ENCODE results near the gene FILIP1L.

FILIP1L gene

DNA sequence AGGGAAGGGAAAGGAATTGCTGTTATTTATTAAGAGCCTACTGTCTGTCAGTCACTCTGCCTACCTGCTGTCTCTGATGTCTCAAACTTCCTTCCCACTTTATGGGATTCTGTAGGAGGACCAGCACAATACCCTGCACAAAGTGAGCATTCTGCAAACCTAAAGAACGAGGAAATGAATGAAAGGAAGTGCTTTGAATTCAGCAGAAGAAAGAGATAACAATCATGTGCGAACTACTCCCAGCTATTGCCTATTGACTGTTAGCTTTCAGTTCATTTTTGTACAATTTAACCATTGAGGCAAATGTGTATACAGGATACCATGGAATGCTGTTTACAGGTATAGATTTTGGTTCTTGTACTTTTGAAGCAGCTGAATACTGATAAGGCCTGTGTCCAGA lies 229.8 kb downstream of the FILIP1L start:
- DNase-seq: peak in 1 of 4 experiments; percentile 12

DNA sequence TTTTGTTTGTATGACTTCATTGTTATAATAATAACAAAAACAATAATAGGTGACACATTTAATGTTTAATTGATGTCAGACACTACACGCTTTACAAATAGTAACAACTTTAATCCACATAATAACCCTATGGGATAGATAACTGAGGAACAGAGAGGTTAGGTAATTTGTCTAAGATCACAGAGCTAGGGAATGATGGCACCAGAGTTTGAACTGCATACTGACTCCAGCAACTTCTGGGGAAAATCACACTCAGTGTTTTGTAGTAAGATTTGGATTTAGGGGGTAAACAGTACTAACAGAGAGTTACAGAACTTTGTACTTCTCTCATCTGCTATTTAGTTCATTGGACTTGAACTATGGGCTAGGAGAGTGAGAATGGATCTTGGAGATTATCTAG lies 230.6 kb downstream of the FILIP1L start:
- no peak for DNase-seq

DNA sequence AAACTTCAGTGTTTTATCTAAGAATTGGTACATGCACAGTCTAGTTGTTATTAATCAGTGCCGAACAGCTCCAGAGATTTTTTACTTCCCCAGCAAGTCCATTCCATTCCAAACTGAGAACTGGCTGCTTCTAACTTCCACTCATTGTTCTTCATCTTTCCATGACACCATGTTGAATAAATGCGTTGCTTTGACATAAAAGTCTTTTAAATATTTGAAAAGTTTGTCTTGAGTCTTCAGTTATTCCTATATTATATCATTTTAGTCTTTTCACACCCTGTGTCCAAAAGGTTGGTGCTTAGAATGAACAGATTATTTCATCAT lies 231.2 kb downstream of the FILIP1L start:
- DNase-seq: no peak

DNA sequence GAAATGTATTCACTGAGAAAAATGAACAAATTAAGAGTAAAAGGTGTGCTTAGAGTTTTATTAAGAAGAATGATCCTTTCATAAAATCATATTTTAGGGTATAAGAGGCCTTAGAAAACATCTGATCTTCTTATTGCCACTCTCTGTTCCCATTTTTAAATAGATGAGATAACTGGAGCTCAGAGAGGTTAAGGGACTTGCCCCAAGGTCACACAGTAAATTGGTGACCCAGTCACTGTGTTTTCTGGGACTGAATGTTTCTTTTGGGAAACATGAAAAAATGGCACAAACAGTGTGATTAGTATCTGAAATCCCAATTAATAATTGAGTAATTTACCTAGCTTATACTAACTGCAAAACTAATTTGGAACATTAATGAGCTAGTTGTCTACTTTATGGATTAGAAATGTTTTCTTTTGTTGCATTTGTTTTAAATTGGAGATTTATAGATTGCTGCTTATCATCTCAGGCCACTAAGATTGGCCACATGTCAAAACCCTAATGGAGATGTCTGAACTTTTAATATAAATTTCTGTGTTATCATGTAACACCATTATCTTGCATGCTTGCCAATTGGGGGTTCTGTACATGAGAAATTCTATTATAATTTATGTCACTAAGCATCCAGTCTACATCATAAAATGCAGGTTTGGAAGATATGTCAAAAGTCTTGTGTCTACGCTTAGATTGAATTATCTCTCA lies 231.7 kb downstream of the FILIP1L start:
- DNase-seq: no peak

DNA sequence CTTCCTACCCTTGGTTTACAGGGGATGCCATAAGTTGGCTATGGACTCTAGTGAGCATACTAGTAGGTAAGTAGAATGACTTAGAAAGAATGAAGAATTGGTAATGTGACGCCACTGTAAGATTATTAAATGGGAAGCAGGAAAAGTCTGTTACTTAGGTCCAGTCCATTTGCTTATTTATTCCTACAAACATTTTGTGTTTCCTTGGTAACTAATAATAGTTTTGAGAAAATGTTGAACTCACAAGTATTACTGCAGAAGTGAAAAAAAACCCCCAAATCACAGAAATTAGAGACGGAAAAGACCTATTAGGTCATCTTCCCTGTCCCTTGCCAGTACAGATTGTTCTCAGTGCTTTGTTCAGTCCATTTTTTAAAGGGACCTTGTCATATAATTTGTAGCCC lies 233.2 kb downstream of the FILIP1L start:
- peak in 2 of 4 experiments; percentile 21 to 38 for DNase-seq

DNA sequence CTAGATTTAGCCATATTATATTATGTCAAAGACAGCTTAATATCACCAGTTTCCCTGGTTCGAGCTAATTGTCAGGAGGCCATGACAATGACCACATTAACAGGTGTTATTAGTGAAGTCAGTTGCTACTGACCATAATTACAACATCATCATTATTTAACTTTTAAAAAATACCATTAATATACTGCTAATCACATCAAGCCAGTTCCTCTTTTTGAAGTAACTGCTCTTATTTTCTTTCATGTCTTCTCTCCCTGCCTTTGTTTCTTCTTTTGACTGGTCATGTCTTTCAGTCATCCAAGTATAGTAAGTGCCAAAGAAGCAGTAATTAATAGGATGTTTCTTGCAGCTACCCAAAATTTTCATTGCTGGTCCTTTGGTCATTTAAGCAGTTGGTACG lies 235.0 kb downstream of the FILIP1L start:
- DNase-seq: no peak

DNA sequence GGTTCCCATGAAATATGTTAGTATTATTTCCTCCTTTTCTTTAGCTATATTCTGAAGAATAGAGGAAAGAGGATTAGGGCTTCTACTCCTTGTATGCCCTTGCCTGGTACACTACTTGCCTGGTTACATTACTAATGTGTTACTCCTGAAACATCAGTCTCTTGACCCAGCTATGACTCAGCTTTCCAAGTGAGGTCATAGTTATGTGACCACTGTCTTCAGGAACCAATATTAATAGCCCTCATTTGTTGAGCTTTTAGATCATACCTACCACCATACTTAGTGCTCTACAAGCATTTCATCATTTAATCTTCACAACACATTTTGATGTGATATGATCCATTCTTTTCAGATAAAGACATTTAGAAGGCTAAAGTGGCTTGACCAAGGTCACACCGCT lies 236.3 kb downstream of the FILIP1L start:
- peak; percentile 47 to 79 (median 62) for DNase-seq

DNA sequence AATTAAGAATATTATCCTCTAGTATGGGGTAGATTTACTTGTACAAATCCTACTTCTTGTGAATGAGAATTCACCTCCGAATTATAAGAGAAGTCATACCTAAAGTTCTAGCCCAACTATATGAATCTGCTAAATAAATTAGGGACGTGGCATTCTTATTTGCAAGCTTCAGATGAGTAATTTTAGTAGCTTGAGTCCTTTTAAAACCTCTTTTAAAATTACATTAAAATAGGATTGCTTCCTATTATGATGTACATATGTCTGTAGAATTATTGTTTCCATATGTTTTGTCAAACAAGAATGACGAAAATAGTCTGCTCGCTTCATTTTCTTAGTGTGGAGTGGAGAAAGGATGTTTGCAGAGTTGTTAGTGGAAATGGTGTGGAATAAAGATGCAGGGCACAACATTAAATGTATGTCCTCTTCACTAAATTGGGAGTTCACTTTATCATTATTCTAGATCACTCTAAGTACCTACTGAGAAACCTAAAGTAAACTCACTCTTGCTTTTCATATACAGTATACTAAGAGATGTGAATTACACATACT lies 237.2 kb downstream of the FILIP1L start:
- DNase-seq: no peak

DNA sequence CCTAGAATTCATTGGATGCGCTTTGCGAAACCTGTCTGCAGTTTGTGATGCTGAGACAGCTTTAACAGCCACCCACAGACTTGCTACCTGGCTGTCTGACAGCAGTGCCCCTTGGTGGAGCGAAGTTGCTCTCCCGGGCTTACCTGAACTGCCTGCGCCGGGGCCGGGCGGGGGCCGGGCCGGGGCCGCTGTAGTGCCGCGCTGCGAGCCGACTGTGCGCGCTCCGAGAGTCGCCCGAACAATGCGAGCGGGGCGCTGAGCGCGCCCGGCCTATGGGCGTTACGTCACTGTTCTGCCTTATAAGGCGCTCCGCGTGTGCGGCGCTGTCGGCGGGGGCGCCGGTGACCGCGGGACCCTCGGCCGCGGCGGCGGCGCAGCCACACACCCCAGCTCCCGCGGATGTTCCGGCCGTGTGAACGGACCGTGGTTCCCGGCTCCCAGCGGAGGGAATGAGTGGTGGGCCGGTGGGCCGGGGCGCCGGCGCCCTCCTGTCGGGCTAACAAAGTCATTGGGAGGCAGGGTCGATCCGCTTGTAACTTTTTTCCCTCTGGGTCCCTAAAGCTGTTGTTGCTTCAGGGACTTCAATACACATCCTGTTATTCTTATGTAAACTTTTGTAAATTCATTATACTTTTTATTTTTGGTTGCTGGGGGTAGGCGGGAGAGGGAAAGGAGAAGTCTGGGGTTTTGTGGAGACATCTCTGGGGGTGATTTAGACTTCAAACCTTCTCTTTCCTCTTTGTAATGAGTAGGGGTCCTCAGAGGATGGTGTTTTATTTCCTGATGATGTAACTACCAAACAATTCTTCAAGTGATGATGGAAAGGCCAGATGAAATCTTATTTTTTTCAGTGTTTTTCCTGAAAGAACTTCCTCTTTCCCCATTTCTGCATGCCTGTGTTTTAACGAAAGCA lies 238.1 kb downstream of the FILIP1L start:
- DNase-seq: peak; percentile 79 to 90 (median 85)

DNA sequence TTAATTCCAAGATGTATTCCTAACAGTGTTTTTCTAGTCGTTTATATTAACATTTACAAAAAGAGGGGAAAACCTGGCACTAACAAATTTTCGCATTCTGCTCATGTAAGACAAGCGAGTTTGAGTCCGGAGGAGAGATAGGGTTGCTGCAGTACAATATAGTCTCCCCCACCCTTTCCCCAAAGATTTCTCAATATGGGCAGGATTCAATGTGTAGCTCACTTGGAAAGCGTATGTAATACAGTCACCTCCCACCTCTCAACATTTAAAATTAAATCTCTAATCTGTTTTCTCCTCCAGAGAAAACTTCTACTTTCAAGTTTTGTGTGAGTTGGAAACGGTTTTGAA lies 238.7 kb downstream of the FILIP1L start:
- DNase-seq: peak; percentile 16 to 41 (median 30)

DNA sequence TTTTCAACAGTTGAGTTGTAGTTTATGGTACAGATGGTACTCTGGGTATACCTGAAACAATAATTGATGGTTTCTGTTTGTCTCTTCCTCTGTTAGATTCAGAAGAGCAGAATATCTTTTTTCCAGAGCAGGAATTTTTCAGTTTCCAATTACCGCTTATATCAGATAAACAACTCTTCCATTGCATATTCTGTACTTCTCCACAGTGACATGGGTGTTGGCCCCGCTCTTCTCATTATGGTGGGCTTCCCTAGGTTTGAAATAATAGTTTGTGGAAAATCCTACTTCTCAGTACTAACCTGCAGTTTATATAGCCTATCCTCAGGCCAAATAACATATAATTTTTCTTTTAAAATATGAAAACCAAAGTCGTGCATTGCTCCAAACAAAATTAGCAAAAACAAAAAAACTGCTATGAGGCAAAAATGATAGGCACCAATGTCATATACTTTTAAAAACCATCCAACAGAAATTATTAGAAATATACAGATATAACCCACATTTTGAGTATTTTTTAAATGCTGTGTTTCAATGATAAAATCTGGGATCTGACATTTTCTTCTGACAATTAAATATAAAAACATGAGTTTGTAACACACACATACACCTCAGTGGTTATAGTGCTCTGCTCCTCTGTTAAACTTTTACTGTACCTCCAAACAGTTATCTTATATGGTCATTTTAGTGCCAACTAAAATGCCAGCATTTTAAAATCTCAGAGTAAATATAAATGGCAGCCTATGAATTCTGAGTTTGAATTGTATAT lies 239.9 kb downstream of the FILIP1L start:
- no peak for DNase-seq

DNA sequence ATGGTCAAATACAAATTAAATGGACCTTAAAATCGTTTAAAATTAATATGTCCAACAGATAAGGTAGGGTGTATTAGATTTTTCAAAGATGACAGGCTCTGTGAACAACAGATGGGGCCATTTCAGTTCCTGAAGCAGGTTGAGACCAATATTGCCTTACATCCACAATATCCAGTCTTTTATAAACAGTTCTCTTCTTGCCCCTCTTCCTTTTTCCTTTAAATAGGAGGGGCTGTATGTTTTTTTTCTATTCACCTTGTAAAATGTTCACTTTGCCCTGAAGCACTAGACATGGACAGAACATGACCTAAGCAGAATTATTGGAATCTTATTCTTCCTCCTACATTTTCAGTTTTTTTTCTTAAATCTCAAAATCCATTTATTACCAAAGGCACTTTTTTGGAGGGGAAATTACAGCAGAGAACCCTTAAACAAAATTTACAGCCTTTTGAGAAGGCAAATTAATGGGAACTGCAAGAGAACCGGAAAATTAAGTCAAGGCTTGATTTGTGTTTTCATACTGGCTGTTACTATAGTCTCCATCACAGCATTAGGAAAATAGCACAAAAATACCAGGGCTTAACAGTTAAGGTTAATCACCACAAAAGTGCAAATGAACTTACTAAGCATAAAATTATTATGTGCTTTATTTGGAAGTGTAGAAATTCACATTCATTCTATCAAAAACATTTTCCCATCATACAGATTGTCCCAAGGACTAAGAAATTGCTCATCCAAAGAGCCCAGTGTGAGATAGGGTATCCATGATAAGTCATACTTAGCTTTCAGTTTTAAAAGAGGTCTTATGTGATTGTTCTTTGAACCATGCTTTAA lies 240.8 kb downstream of the FILIP1L start:
- no peak for DNase-seq

DNA sequence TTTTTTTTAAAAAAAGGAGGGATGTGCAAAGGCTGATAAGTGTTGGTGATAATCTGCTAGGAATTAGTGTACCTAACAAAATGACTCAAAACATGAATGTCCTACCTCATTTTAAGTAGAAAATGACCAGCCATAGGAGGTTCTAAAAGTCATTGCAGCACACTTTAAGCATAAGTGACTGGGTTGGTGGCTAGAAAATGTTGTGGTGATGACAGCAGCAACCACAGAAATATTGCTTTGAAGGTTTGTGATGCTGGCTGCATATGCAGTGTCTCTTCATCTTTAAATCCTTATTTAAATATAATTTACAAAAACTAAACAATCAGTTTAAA lies 241.4 kb downstream of the FILIP1L start:
- DNase-seq: no peak

DNA sequence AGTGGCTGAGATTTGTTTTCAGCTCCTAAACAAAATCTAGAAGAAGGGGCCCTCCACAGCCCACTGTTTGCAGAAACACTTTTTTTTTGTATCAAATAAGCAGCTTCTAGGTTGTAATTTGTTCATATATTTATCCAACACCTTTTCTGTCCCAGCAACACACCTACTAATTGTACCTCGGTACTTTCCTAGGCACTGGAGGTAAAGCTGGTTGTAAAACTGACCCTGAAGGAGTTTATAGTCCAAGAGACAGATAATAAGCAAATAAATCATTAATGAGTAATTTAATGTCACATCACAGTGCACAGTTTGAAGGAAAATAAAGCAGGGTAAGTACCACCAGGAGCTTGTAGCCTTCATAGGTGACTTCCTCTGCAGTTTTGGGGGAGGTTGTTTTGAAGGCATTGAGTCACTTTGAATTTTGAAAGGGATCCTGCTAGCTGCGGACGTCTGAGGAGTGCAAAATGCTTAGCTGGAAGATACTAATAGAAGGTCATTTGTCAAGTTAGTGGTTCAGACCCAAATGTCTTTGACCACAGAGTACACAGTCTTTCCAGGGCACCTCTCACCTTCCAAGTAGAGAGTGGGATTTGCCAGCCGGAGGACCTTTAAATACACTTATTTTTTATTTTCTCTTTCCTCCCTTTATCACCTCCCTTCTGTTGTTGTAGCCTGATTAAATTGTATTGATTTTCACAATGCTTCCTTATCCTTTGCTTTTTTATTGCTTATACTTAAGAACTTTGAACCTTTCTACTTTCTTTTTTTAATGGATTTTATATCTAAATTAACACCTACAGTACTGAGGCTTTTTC lies 242.9 kb downstream of the FILIP1L start:
- DNase-seq: no peak

DNA sequence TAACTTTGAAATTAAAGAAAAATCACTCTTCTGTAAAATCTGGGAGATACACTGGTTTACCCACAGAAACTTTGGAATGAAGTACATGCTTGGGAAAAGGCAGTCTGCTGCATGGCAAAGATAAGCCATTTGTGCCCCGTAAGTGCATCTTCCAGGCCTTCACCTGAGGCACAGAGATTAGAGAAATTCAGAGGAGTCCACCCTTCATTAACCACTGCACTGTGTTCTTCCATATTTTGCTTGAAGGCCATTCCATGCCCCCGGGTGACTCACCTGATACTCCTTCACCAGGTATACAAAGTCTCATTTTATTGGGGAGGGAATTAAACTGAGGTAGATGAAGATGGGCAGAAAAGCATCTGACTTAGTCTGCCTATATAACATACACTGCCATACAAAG lies 243.6 kb downstream of the FILIP1L start:
- DNase-seq: no peak

DNA sequence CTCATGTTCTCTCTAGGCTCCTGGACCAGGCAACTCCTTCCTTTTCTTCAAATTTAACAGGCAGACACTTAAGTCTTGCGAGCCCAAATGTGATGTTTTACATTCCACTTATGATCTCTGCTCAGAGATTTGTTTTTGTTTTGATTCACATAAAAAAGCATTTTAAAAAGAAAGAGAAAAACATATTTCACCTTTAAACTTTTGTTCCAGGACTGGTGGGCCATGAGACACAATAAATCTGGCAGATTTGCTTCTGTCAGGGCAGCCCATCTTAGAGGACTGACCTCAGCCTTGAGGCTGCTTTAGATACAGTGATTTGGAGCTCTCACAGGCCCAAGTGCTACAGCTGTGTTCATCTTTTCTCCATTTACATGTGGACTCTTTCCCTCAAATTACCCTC lies 244.7 kb downstream of the FILIP1L start:
- no peak for DNase-seq

DNA sequence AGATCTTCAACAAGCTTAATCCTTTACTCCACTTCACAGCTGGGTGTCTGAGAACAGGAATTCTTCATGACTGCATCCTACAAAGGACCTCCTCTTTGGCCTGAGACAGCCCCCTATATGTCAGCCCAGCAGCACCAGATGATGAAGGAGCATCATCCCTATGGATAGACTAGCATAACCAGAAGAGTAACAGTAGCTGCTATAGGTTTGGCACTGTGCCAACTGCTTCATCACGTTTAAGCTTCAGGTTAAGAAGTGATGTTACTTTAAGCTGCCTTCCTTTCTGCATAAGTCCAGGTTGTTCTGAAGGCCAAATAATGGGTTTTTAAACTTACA lies 246.0 kb downstream of the FILIP1L start:
- no peak for DNase-seq

DNA sequence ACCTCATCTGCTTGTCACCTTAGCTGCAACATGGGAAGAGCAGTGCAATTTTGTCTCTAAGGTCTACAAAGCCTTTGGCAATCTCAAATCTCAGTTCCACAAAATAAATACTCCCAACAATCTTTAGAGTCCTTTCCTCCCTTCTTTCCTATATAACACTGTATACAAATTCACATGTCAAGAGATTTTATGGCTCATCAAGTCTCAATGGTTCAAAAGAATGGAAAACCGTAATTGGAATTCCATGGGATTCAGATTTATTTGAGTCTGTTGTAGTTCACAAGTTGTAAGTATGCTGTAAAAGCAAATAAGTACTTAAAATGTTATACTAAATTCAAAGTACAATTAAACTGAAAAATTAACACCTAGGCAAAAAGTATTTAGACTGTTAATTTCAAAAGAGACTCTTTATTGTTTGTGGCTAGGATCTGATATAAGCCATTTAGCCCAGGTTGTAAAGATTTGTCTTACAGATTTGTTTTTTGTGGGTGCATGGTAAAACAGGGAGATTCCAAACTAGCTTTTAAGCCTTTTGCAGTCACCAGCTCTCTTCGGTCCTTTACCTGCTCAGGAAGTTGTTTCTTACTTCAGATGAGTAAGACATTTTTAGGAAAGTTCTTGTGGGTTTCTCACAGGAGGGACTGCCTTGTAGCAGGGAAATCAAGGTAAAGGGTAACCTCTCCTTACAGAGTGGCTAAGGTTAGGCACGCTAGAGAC lies 246.5 kb downstream of the FILIP1L start:
- no peak for DNase-seq

DNA sequence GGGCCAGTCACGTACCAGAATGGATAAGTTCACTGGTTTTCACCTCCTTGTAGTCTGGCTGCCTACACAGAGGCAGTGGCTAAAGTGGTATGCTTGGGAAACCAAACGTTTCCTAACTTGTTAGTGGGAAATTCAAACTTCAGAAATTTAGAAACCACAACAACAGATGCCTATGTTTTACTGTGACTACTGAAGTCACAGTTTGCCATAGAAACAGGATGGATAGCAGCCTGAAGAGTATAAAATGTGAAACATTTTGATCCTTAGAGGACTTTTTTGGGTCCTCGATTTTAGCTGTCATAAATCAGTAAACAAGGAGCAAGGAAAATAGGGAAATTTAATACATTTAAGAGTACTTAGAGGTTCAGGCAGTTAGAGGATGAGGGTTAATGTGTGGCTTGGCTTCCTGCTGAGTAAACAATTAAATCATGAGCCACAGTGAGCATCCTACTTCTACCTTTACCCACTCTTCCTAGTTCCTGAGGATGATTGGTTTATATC lies 248.0 kb downstream of the FILIP1L start:
- DNase-seq: no peak

DNA sequence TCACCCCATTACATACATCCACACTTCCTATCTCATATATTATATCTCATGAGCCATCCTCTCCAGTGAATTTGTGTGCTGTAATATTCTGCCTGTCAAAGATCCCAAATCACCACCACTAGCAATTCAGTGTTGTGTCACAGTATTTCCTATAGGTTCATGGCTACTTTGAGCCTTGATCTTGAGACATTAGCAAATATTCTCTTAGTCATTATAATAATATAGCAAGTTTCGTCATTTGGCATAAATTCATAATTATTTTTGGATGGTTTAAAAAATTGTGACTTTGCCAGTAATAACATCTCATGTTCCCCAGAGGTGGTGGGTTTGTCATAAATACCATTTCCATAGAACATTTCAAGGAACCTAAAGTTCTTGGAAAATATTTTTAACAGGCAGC lies 249.0 kb downstream of the FILIP1L start:
- no peak for DNase-seq

DNA sequence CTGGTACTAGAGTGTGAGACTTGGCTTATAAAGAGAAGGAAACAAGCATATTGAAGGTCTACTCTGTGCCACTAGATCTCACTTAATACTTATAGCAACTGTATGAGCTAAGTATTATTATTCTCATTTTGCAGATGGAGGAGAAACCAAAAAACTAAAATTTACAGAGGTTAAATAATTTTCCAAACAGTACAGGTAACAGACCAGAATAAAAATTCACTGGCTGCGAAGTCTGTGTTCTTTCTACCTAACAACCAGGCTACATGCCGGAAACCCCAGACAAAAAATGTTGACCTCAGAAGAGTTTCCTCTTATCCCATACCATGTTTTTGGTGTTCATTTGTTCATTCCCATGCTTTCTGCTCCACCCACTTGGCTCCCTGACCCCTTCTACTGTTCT lies 250.0 kb downstream of the FILIP1L start:
- DNase-seq: no peak

Measured in suppressor macrophage (primary cell).